Measurements from ENCODE around the gene MT1M.

MT1M gene

GRCh38 chr16:56588781-56589140 lies 43.7 kb upstream of the MT1M start:
- no peak for DNase-seq
- Histone ChIP-seq H3K27ac (ENCODE audit: low read depth, low read length) (no peak overlapping the region), H2AK5ac (ENCODE audit: low read length) (no peak overlapping the region), H3K36me3 (ENCODE audit: control insufficient read depth in 1 of 2, insufficient read depth in 2 of 2, low read length in 2 of 2) (no peaks in the 10 kb centered on the region), H3K23ac (ENCODE audit: low read length) (no peak overlapping the region), H3K4me2 (ENCODE audit: low read length) (no peak overlapping the region), H4K12ac (ENCODE audit: low read depth, low read length) (no peak overlapping the region), H2BK120ac (ENCODE audit: insufficient read depth, low read length, poor library complexity) (no peak overlapping the region), H3K18ac (ENCODE audit: low read length) (no peak overlapping the region), H2AFZ (ENCODE audit: insufficient read depth, low read length, poor library complexity) (no peak overlapping the region), H3K14ac (ENCODE audit: low read length) (no peak overlapping the region), H2BK12ac (ENCODE audit: low read length) (no peak overlapping the region), H3K79me1 (ENCODE audit: low read length) (no peaks in the 10 kb centered on the region), H3K4me3 (ENCODE audit: low read depth, low read length) (no peak overlapping the region), H3K4ac (ENCODE audit: low read depth, low read length) (no peak overlapping the region), H3K27me3 (ENCODE audit: insufficient read depth, low read length) (peaks cover 30% of the 10 kb centered on the region), H4K8ac (ENCODE audit: low read depth, low read length) (no peak overlapping the region), H3K9me3 (ENCODE audit: insufficient read depth, low read depth, low read length) (peaks cover 4% of the 10 kb centered on the region), H3K4me1 (ENCODE audit: control insufficient read depth in 1 of 2, insufficient read depth in 2 of 2, low read length in 2 of 2) (peaks cover 0 to 2% of the 10 kb centered on the region in 2 experiments), H3K79me2 (ENCODE audit: control insufficient read depth, insufficient read depth, low read length, poor library complexity) (no peaks in the 10 kb centered on the region), H4K91ac (ENCODE audit: low read depth, low read length) (no peak overlapping the region), H3K9ac (ENCODE audit: low read length) (no peak overlapping the region), H2BK5ac (ENCODE audit: low read depth, low read length, poor library complexity) (no peak overlapping the region)
- WGBS (ENCODE audit: extremely low coverage, insufficient coverage, insufficient read length) = no CpG with 5 or more reads among the region's 9 CpGs

- H3K27ac ChIP-seq (ENCODE audit: low read depth, low read length) = no peak within 1 kb of the TSS
- no peak within 1 kb of the TSS for H4K12ac ChIP-seq (ENCODE audit: low read depth, low read length)
- H4K91ac ChIP-seq (ENCODE audit: low read depth, low read length) = no peak within 1 kb of the TSS
- no peak within 1 kb of the TSS for H3K14ac ChIP-seq (ENCODE audit: low read length)
- no peak within 1 kb of the TSS for H2BK5ac ChIP-seq (ENCODE audit: low read depth, low read length, poor library complexity)
- peaks cover 2% of the 10 kb centered on the region for H3K9me3 ChIP-seq (ENCODE audit: insufficient read depth, low read depth, low read length)
- no peak within 1 kb of the TSS for H3K9ac ChIP-seq (ENCODE audit: low read length)
- no peaks in the 10 kb centered on the region for H3K79me1 ChIP-seq (ENCODE audit: low read length)
- peak within 1 kb of the TSS; percentile 40 for H3K4me3 ChIP-seq (ENCODE audit: low read depth, low read length)
- H3K27me3 ChIP-seq (ENCODE audit: insufficient read depth, low read length) = peaks cover 30% of the 10 kb centered on the region
- no CpG with 5 or more reads among the region's 87 CpGs for WGBS (ENCODE audit: extremely low coverage, insufficient coverage, insufficient read length)
- no peak within 1 kb of the TSS for H2AK5ac ChIP-seq (ENCODE audit: low read length)
- H3K4me2 ChIP-seq (ENCODE audit: low read length) = no peak within 1 kb of the TSS
- peaks cover 0 to 2% of the 10 kb centered on the region in 2 experiments for H3K4me1 ChIP-seq (ENCODE audit: control insufficient read depth in 1 of 2, insufficient read depth in 2 of 2, low read length in 2 of 2)
- no peak within 1 kb of the TSS for H4K8ac ChIP-seq (ENCODE audit: low read depth, low read length)
- no peak within 1 kb of the TSS for H2BK12ac ChIP-seq (ENCODE audit: low read length)
- H2BK120ac ChIP-seq (ENCODE audit: insufficient read depth, low read length, poor library complexity) = no peak within 1 kb of the TSS
- no peak within 1 kb of the TSS for H2AFZ ChIP-seq (ENCODE audit: insufficient read depth, low read length, poor library complexity)
- H3K4ac ChIP-seq (ENCODE audit: low read depth, low read length) = no peak within 1 kb of the TSS
- H3K18ac ChIP-seq (ENCODE audit: low read length) = no peak within 1 kb of the TSS
- peak in 1 of 2 donors; percentile 47 for DNase-seq
- no peak within 1 kb of the TSS for H3K23ac ChIP-seq (ENCODE audit: low read length)
- H3K36me3 ChIP-seq (ENCODE audit: control insufficient read depth in 1 of 2, insufficient read depth in 2 of 2, low read length in 2 of 2) = no peaks in the 10 kb centered on the region
- no peaks in the 10 kb centered on the region for H3K79me2 ChIP-seq (ENCODE audit: control insufficient read depth, insufficient read depth, low read length, poor library complexity)
Observed at GRCh38 chr16:56589141-56590039, 43.1 kb upstream of the MT1M start, which contains the start of gene MT3. TSS of gene MT3 (plus strand) at chr16:56589528. CDS start at chr16:56589591, 63 bp downstream.

- Histone ChIP-seq H3K23ac (ENCODE audit: low read length) (no peak overlapping the region), H2BK5ac (ENCODE audit: low read depth, low read length, poor library complexity) (no peak overlapping the region), H4K8ac (ENCODE audit: low read depth, low read length) (no peak overlapping the region), H3K36me3 (ENCODE audit: control insufficient read depth in 1 of 2, insufficient read depth in 2 of 2, low read length in 2 of 2) (no peaks in the 10 kb centered on the region), H4K12ac (ENCODE audit: low read depth, low read length) (no peak overlapping the region), H4K91ac (ENCODE audit: low read depth, low read length) (no peak overlapping the region), H3K4me3 (ENCODE audit: low read depth, low read length) (no peak overlapping the region), H3K79me1 (ENCODE audit: low read length) (no peaks in the 10 kb centered on the region), H2AFZ (ENCODE audit: insufficient read depth, low read length, poor library complexity) (no peak overlapping the region), H2AK5ac (ENCODE audit: low read length) (no peak overlapping the region), H2BK12ac (ENCODE audit: low read length) (no peak overlapping the region), H3K18ac (ENCODE audit: low read length) (no peak overlapping the region), H3K27ac (ENCODE audit: low read depth, low read length) (no peak overlapping the region), H3K4me1 (ENCODE audit: control insufficient read depth in 1 of 2, insufficient read depth in 2 of 2, low read length in 2 of 2) (peaks cover 0 to 2% of the 10 kb centered on the region in 2 experiments), H3K9ac (ENCODE audit: low read length) (no peak overlapping the region), H3K79me2 (ENCODE audit: control insufficient read depth, insufficient read depth, low read length, poor library complexity) (no peaks in the 10 kb centered on the region), H3K9me3 (ENCODE audit: insufficient read depth, low read depth, low read length) (peaks cover 1% of the 10 kb centered on the region), H3K4ac (ENCODE audit: low read depth, low read length) (no peak overlapping the region), H3K14ac (ENCODE audit: low read length) (no peak overlapping the region), H2BK120ac (ENCODE audit: insufficient read depth, low read length, poor library complexity) (no peak overlapping the region), H3K4me2 (ENCODE audit: low read length) (no peak overlapping the region), H3K27me3 (ENCODE audit: insufficient read depth, low read length) (peaks cover 30% of the 10 kb centered on the region)
- no CpG with 5 or more reads among the region's 4 CpGs for WGBS (ENCODE audit: extremely low coverage, insufficient coverage, insufficient read length)
- no peak for DNase-seq
Observed at GRCh38 chr16:56591377-56592060, 40.9 kb upstream of the MT1M start.

GRCh38 chr16:56593573-56594291 lies 38.7 kb upstream of the MT1M start:
- H3K79me2 ChIP-seq (ENCODE audit: control insufficient read depth, insufficient read depth, low read length, poor library complexity) = no peaks in the 10 kb centered on the region
- H2BK120ac ChIP-seq (ENCODE audit: insufficient read depth, low read length, poor library complexity) = no peak overlapping the region
- H3K79me1 ChIP-seq (ENCODE audit: low read length) = no peaks in the 10 kb centered on the region
- H3K9me3 ChIP-seq (ENCODE audit: insufficient read depth, low read depth, low read length) = peaks cover 1% of the 10 kb centered on the region
- H2AK5ac ChIP-seq (ENCODE audit: low read length) = no peak overlapping the region
- H4K91ac ChIP-seq (ENCODE audit: low read depth, low read length) = no peak overlapping the region
- no peak overlapping the region for H3K27ac ChIP-seq (ENCODE audit: low read depth, low read length)
- H3K36me3 ChIP-seq (ENCODE audit: control insufficient read depth in 1 of 2, insufficient read depth in 2 of 2, low read length in 2 of 2) = no peaks in the 10 kb centered on the region
- WGBS (ENCODE audit: extremely low coverage, insufficient coverage, insufficient read length) = no CpG with 5 or more reads among the region's 6 CpGs
- no peak overlapping the region for H3K23ac ChIP-seq (ENCODE audit: low read length)
- DNase-seq = no peak
- H4K8ac ChIP-seq (ENCODE audit: low read depth, low read length) = no peak overlapping the region
- no peak overlapping the region for H2BK5ac ChIP-seq (ENCODE audit: low read depth, low read length, poor library complexity)
- H3K4me1 ChIP-seq (ENCODE audit: control insufficient read depth in 1 of 2, insufficient read depth in 2 of 2, low read length in 2 of 2) = peaks cover 0 to 2% of the 10 kb centered on the region in 2 experiments
- H3K9ac ChIP-seq (ENCODE audit: low read length) = no peak overlapping the region
- H3K4me3 ChIP-seq (ENCODE audit: low read depth, low read length) = no peak overlapping the region
- H3K4me2 ChIP-seq (ENCODE audit: low read length) = no peak overlapping the region
- no peak overlapping the region for H4K12ac ChIP-seq (ENCODE audit: low read depth, low read length)
- H2AFZ ChIP-seq (ENCODE audit: insufficient read depth, low read length, poor library complexity) = no peak overlapping the region
- H3K27me3 ChIP-seq (ENCODE audit: insufficient read depth, low read length) = peaks cover 21% of the 10 kb centered on the region
- no peak overlapping the region for H3K18ac ChIP-seq (ENCODE audit: low read length)
- H2BK12ac ChIP-seq (ENCODE audit: low read length) = no peak overlapping the region
- no peak overlapping the region for H3K4ac ChIP-seq (ENCODE audit: low read depth, low read length)
- H3K14ac ChIP-seq (ENCODE audit: low read length) = no peak overlapping the region

Measured in trophoblast cell (in vitro differentiated cells and primary cell).